ENCODE results near the gene TM9SF2.

Gene TM9SF2

DNA sequence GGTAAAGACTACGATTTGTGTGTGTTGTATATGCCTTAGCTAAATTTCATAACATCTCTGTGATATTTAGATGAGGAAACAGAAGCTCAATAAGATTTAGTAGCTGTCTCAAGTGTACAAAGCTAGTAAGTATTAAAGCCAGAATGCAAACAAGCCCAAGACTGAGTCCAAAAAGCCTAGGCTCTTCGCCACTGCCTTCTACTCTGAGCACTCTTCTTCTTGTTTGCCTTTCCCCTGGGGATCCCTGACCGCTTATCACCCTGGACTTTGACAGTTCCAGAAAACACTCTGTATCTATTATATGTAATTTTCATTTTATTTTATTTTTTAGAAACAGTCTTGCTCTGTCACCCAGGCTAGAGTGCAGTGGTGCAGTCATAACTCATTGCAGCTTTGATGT lies 5.8 kb downstream of the TM9SF2 start:
- Histone ChIP-seq H3K9ac (ENCODE audit: low read depth, low read length) (no peak overlapping the region), H3K9me3 (ENCODE audit: control insufficient read depth, insufficient read depth, low read length) (peaks cover 11% of the 10 kb centered on the region)

GRCh38 chr13:99507551-99507950 lies 6.3 kb downstream of the TM9SF2 start:
- Histone ChIP-seq H3K4me1 (ENCODE audit: insufficient read depth, low read length) (peaks cover 4% of the 10 kb centered on the region; the same call in 1 of the 2 replicates), H3K9me3 (ENCODE audit: control insufficient read depth, insufficient read depth, low read length) (peaks cover 11% of the 10 kb centered on the region), H3K9ac (ENCODE audit: low read depth, low read length) (no peak overlapping the region), H3K36me3 (ENCODE audit: insufficient read depth, low read length) (peaks cover 14% of the 10 kb centered on the region)

More for the DNA sequence above, 5.8 kb downstream of the TM9SF2 start:
- Histone ChIP-seq H3K36me3 (ENCODE audit: insufficient read depth, low read length) (peaks cover 14% of the 10 kb centered on the region), H3K4me1 (ENCODE audit: insufficient read depth, low read length) (peaks cover 7% of the 10 kb centered on the region; the same call in 1 of the 2 replicates)

- Histone ChIP-seq H3K9me3 (ENCODE audit: control insufficient read depth, insufficient read depth, low read length) (peaks cover 11% of the 10 kb centered on the region), H3K36me3 (ENCODE audit: insufficient read depth, low read length) (peaks cover 14% of the 10 kb centered on the region), H3K9ac (ENCODE audit: low read depth, low read length) (no peak overlapping the region), H3K4me1 (ENCODE audit: insufficient read depth, low read length) (peaks cover 1% of the 10 kb centered on the region; the same call in 1 of the 2 replicates)
Measured at GRCh38 chr13:99507986-99508385, 6.7 kb downstream of the TM9SF2 start.

GRCh38 chr13:99509479-99509878 lies 8.2 kb downstream of the TM9SF2 start:
- Histone ChIP-seq H3K36me3 (ENCODE audit: insufficient read depth, low read length) (peaks cover 14% of the 10 kb centered on the region), H3K9me3 (ENCODE audit: control insufficient read depth, insufficient read depth, low read length) (peaks cover 11% of the 10 kb centered on the region), H3K9ac (ENCODE audit: low read depth, low read length) (no peak overlapping the region), H3K4me1 (ENCODE audit: insufficient read depth, low read length) (no peaks in the 10 kb centered on the region)

- H3K36me3 ChIP-seq (ENCODE audit: insufficient read depth, low read length): peaks cover 2% of the 10 kb centered on the region; the same call in 1 of the 2 replicates
- no peaks in the 10 kb centered on the region for H3K4me1 ChIP-seq (ENCODE audit: insufficient read depth, low read length)
- peaks cover under 1% of the 10 kb centered on the region for H3K9me3 ChIP-seq (ENCODE audit: control insufficient read depth, insufficient read depth, low read length)
- no peak overlapping the region for H3K9ac ChIP-seq (ENCODE audit: low read depth, low read length)
Measured at GRCh38 chr13:99514801-99515200, 13.5 kb downstream of the TM9SF2 start.

DNA sequence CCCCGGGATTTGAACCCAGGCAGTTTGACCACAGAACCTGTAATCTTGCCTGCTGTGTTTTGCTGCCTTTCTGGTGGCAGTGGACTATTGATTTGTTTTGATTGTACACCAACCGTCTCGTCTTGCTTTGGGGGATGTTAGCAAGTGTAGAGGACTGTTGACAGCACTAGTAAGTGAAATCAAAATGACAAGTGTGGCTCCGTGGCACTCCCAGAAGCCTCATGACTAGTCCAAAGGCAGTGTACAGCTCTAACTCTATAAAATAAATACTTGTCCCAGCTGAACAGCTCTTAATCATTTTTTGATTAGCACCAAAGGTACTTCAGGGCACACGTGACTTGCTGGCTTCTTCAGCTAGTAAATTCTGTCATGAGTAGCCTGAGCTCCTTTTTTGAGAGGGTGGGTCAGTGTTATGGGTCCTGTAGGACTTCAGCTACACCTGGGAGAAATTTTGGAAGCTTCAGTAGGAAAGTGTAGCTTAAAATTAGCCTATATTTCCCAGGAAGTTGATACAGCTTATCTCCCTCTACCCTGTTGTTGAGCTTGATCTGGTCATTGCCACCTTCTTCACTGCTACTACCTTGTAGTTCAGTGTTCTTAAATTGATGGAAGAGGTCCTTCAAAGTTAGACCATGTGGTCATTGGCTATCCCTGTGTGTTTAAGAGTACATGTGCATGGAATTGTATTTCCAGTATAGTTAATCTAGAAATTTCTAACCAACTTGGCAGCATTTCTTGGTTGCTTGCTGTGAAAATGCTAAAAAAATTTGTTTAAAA lies 15.1 kb downstream of the TM9SF2 start:
- Histone ChIP-seq H3K9ac (ENCODE audit: low read depth, low read length) (no peak overlapping the region), H3K4me1 (ENCODE audit: insufficient read depth, low read length) (no peaks in the 10 kb centered on the region), H3K36me3 (ENCODE audit: insufficient read depth, low read length) (peaks cover 3% of the 10 kb centered on the region), H3K9me3 (ENCODE audit: control insufficient read depth, insufficient read depth, low read length) (no peaks in the 10 kb centered on the region)

DNA sequence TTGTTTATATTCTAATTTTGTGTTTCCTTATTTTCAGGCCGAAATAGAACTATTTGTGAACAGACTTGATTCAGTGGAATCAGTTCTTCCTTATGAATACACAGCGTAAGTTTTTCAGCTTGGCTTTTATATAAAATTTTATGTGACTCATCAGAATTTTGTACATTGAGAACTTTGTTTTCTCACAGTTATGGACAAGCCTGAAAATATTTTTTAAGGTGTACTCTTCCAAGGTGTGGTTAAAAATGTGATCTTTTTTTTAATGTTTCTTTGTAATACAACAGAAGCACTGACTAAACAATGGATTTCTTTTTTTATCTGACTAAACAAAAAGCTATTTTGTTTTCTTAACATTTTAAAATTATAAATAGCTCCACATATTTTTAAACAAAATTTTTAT lies 16.3 kb downstream of the TM9SF2 start:
- Histone ChIP-seq H3K9ac (ENCODE audit: low read depth, low read length) (no peak overlapping the region), H3K4me1 (ENCODE audit: insufficient read depth, low read length) (no peaks in the 10 kb centered on the region), H3K9me3 (ENCODE audit: control insufficient read depth, insufficient read depth, low read length) (no peaks in the 10 kb centered on the region), H3K36me3 (ENCODE audit: insufficient read depth, low read length) (peaks cover 11% of the 10 kb centered on the region)

DNA sequence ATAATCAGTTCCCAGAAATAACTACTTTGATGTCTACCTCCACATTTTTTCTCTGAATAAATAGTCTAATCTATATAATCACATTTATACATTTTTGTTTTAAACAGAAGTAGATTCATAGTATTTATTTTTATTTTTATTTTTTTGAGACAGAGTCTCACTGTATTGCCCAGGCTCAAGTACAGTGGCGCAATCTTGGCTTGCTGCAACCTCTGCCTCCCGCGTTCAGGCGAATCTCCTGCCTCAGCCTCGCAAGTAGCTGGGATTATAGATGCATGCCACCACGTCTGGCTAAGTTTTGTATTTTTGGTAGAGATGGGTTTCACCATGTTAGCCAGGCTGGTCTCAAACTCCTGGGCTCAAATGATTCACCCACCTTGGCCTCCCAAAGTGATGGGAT lies 16.7 kb downstream of the TM9SF2 start:
- Histone ChIP-seq H3K4me1 (ENCODE audit: insufficient read depth, low read length) (no peaks in the 10 kb centered on the region), H3K9me3 (ENCODE audit: control insufficient read depth, insufficient read depth, low read length) (no peaks in the 10 kb centered on the region), H3K36me3 (ENCODE audit: insufficient read depth, low read length) (peaks cover 13% of the 10 kb centered on the region), H3K9ac (ENCODE audit: low read depth, low read length) (no peak overlapping the region)

DNA sequence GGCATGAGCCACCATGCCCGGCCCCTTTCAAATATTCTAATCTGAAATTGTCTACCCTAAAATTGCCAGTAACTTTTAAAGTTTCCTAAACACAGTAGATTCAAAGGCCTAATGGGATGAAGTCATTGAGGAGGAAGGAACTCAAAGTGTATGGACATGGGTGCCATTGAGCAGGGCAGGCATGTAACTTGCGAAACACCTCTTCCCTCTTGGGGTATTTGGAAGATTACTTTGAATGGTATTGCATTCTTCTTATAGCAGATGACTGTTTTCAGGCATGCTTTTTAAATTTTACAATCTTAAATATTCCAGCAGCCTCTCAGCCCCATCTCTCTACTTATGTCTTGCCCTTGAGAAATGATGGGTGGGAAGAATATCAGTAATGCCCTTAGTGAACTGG lies 21.0 kb downstream of the TM9SF2 start:
- H3K4me1 ChIP-seq (ENCODE audit: insufficient read depth, low read length): no peaks in the 10 kb centered on the region
- H3K36me3 ChIP-seq (ENCODE audit: insufficient read depth, low read length): peaks cover 21% of the 10 kb centered on the region
- no peak overlapping the region for H3K9ac ChIP-seq (ENCODE audit: low read depth, low read length)
- H3K9me3 ChIP-seq (ENCODE audit: control insufficient read depth, insufficient read depth, low read length): no peaks in the 10 kb centered on the region

DNA sequence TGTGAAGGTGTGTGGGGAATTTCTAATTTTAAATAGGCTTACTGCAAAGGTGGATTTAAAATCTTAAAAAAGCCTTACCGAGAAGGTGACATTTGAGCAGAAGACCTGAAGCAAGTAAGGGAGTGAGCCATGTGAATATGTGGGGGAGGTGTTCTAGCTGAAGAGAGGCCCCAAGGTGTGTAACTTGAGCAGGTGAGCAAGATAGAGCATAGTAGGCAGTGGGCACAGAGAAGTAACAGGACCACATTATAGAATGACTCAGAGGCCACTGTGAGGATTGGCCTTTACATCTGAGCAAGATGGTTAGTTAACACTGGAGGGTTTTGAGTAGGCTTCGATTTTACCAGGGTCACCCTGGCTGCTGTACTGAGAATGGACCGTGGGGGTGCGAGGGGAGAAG lies 22.6 kb downstream of the TM9SF2 start:
- no peak overlapping the region for H3K9ac ChIP-seq (ENCODE audit: low read depth, low read length)
- no peaks in the 10 kb centered on the region for H3K4me1 ChIP-seq (ENCODE audit: insufficient read depth, low read length)
- no peaks in the 10 kb centered on the region for H3K9me3 ChIP-seq (ENCODE audit: control insufficient read depth, insufficient read depth, low read length)
- peaks cover 21% of the 10 kb centered on the region for H3K36me3 ChIP-seq (ENCODE audit: insufficient read depth, low read length)

- H3K36me3 ChIP-seq (ENCODE audit: insufficient read depth, low read length): peaks cover 21% of the 10 kb centered on the region
- no peaks in the 10 kb centered on the region for H3K4me1 ChIP-seq (ENCODE audit: insufficient read depth, low read length)
- no peak overlapping the region for H3K9ac ChIP-seq (ENCODE audit: low read depth, low read length)
- no peaks in the 10 kb centered on the region for H3K9me3 ChIP-seq (ENCODE audit: control insufficient read depth, insufficient read depth, low read length)
Measured at GRCh38 chr13:99525967-99526366, 24.7 kb downstream of the TM9SF2 start.

- peaks cover 16% of the 10 kb centered on the region for H3K36me3 ChIP-seq (ENCODE audit: insufficient read depth, low read length)
Measured at GRCh38 chr13:99526549-99526948, 25.3 kb downstream of the TM9SF2 start.

DNA sequence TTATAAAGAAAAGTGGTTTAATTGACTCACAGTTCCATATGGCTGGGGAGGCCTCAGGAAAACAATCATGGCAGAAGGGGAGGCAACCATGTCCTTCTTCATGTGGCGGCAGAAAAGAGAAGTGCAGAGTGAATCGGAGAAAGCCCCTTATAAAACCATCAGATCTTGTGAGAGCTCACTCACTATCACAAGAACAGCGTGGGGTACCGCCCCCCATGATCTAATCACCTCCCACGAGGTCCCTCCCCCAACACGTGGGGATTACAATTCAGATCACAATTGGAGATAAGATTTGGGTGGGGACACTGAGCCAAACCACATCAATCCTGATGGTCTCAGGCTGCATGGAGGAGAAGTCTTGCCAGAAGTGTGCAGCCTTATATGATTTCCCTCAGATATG lies 26.0 kb downstream of the TM9SF2 start:
- H3K36me3 ChIP-seq (ENCODE audit: insufficient read depth, low read length): peaks cover 13% of the 10 kb centered on the region
- H3K9me3 ChIP-seq (ENCODE audit: control insufficient read depth, insufficient read depth, low read length): no peaks in the 10 kb centered on the region
- H3K9ac ChIP-seq (ENCODE audit: low read depth, low read length): no peak overlapping the region
- no peaks in the 10 kb centered on the region for H3K4me1 ChIP-seq (ENCODE audit: insufficient read depth, low read length)

More at GRCh38 chr13:99526549-99526948, 25.3 kb downstream of the TM9SF2 start:
- no peak overlapping the region for H3K9ac ChIP-seq (ENCODE audit: low read depth, low read length)
- no peaks in the 10 kb centered on the region for H3K4me1 ChIP-seq (ENCODE audit: insufficient read depth, low read length)
- H3K9me3 ChIP-seq (ENCODE audit: control insufficient read depth, insufficient read depth, low read length): no peaks in the 10 kb centered on the region

DNA sequence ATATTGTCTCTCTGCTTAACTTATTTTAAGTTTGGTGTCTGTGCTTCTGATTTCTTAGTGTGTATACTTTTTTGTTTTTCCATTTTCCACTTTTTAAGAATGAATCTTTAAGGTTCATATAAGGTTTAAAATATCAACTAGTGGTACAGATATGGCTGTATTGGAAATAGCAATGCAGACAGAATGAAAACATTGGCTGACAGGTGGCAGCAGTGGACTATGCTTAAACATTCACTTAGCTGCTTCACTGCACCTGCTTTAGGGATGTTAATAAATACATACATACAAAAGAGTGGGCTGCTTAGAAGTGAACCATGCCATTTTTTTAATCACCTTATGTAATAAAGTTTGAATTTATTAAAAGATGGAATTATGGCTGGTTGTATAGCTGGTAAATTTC lies 27.3 kb downstream of the TM9SF2 start:
- Histone ChIP-seq H3K4me1 (ENCODE audit: insufficient read depth, low read length) (no peaks in the 10 kb centered on the region), H3K9ac (ENCODE audit: low read depth, low read length) (no peak overlapping the region), H3K9me3 (ENCODE audit: control insufficient read depth, insufficient read depth, low read length) (no peaks in the 10 kb centered on the region), H3K36me3 (ENCODE audit: insufficient read depth, low read length) (peaks cover 3% of the 10 kb centered on the region; the same call in 1 of the 2 replicates)

GRCh38 chr13:99536023-99536422 lies 34.8 kb downstream of the TM9SF2 start:
- Histone ChIP-seq H3K4me1 (ENCODE audit: insufficient read depth, low read length) (no peaks in the 10 kb centered on the region), H3K9ac (ENCODE audit: low read depth, low read length) (no peak overlapping the region), H3K36me3 (ENCODE audit: insufficient read depth, low read length) (no peaks in the 10 kb centered on the region; the same call in 1 of the 2 replicates)

More at GRCh38 chr13:99536023-99536422, 34.8 kb downstream of the TM9SF2 start:
- no peaks in the 10 kb centered on the region for H3K9me3 ChIP-seq (ENCODE audit: control insufficient read depth, insufficient read depth, low read length)
